K562 (cell line): ENCODE results near the gene LGALS12. TPM values are rescaled to one million over a fixed set of nuclear protein-coding genes. Genes with fewer than 3 reads are reported as not detected.

ENCODE experiments used
- ARNT ChIP-seq, 2 experiments: fragments of 450-650 bp; IDR thresholded peaks; 2 replicates each; pipeline ENCODE4 v1.6.1; 2016; ENCODE audit warnings: mild to moderate bottlenecking in 1 of 2
- C11orf30 ChIP-seq: fragments of 450-650 bp; IDR thresholded peaks from 2 replicates; pipeline ENCODE4 v1.6.1; 2016; ENCODE audit warnings: low read depth, mild to moderate bottlenecking
- E2F3 ChIP-seq: fragments of 250-450 bp; sonication (Bioruptor Pico); IDR thresholded peaks from 2 replicates; pipeline ENCODE4 v1.4.0; 2020; ENCODE audit warnings: mild to moderate bottlenecking
- ESRRB ChIP-seq: fragments of 250-450 bp; sonication (Bioruptor Pico); IDR thresholded peaks from 2 replicates; pipeline ENCODE4 v1.5.0; 2020; ENCODE audit warnings: mild to moderate bottlenecking, moderate library complexity, borderline replicate concordance
- EZH2 ChIP-seq: IDR thresholded peaks from 2 replicates; pipeline ENCODE4 v1.6.1; 2012; ENCODE audit warnings: low read depth, mild to moderate bottlenecking, inconsistent platforms, low read length, borderline replicate concordance
- ILF3 ChIP-seq: fragments of 450-650 bp; IDR thresholded peaks from 2 replicates; pipeline ENCODE4 v1.6.1; 2018; ENCODE audit warnings: antibody characterized with exemption, mild to moderate bottlenecking, moderate library complexity, borderline replicate concordance
- LCOR ChIP-seq: sonication (generic); formaldehyde crosslinking; IDR thresholded peaks from 2 replicates; pipeline ENCODE4 v1.8.0; 2022; ENCODE audit warnings: mild to moderate bottlenecking, missing genetic modification reagents
- MECOM ChIP-seq: fragments of 250-450 bp; sonication (Bioruptor Pico); IDR thresholded peaks from 2 replicates; pipeline ENCODE4 v1.8.0; 2022; ENCODE audit warnings: inconsistent platforms
- NEUROD1 ChIP-seq: fragments of 150-350 bp; IDR thresholded peaks from 2 replicates; pipeline ENCODE4 v1.6.1; 2014; ENCODE audit warnings: borderline replicate concordance, low read length, low read depth; ENCODE audit not compliant: partially characterized antibody
- PHF21A ChIP-seq: fragments of 450-650 bp; IDR thresholded peaks from 2 replicates; pipeline ENCODE4 v1.6.1; 2017; ENCODE audit warnings: low read depth, borderline replicate concordance
- RCOR1 ChIP-seq, 2 experiments: IDR thresholded peaks; 2 replicates each; pipeline ENCODE4 v1.6.1; 2012; ENCODE audit warnings: low read depth in 2 of 2, low read length in 2 of 2, borderline replicate concordance in 1 of 2, improper control_type of control experiment in 1 of 2
- SMARCA4 ChIP-seq: fragments of 450-650 bp; IDR thresholded peaks from 2 replicates; pipeline ENCODE4 v1.6.1; 2016
- SPI1 ChIP-seq: IDR thresholded peaks from 2 replicates; pipeline ENCODE4 v1.6.1; 2011; ENCODE audit warnings: low read depth, low read length, control low read depth, borderline replicate concordance
- TEAD4 ChIP-seq, 2 experiments: sonication (generic) in 1 of 2; formaldehyde crosslinking in 1 of 2; IDR thresholded peaks; 2 replicates each; pipeline versions ENCODE4 v1.6.1 to v1.8.0; 2012 to 2022; ENCODE audit warnings: borderline replicate concordance in 1 of 2, inconsistent platforms in 1 of 2, low read length in 1 of 2, mild to moderate bottlenecking in 1 of 2, missing genetic modification reagents in 1 of 2
- TRIM24 ChIP-seq, 2 experiments: fragments of 450-650 bp; IDR thresholded peaks; 2 replicates each; pipeline ENCODE4 v1.6.1; 2016
- ZEB2 ChIP-seq: fragments of 450-650 bp; IDR thresholded peaks from 2 replicates; pipeline ENCODE4 v1.6.1; 2016
- ZNF175 ChIP-seq: fragments of 200-800 bp; sonication (Bioruptor generic); IDR thresholded peaks from 2 replicates; pipeline ENCODE4 v1.6.1; 2016; ENCODE audit warnings: low read depth, mild to moderate bottlenecking, missing genetic modification characterization, missing compliant biosample characterization
- ZNF311 ChIP-seq: fragments of 250-450 bp; sonication (Bioruptor Pico); IDR thresholded peaks from 2 replicates; pipeline ENCODE4 v1.4.0; 2020; ENCODE audit warnings: mild to moderate bottlenecking, moderate library complexity
- ZNF79 ChIP-seq: fragments of 250-450 bp; sonication (Bioruptor Pico); IDR thresholded peaks from 2 replicates; pipeline ENCODE4 v1.4.0; 2020; ENCODE audit warnings: low read depth, mild to moderate bottlenecking, moderate library complexity
- polyA plus RNA-seq, 8 experiments: library from polyadenylated mRNA; depleted of rRNA in 4 of 8; stranded (reverse) in 5 of 8; unstranded in 3 of 8; fragments of >200 nt; fragmentation: Nextera tagmentation in 2 of 8; fragmentation: Illumina TruSeq in 1 of 8; extraction: Ambion mirVana in 2 of 8; extraction: Trizol in 1 of 8; gene quantifications; 2 replicates each; pipeline versions ENCODE4 v1.2.1 to v1.2.3, GENCODE V29; 2011 to 2014; ENCODE audit warnings: inconsistent platforms in 1 of 8, missing spikeins in 1 of 8
- total RNA-seq, 7 experiments: library from RNA; depleted of rRNA in 6 of 7; stranded (reverse); fragments of >200 nt in 6 of 7; fragmentation: Illumina TruSeq in 2 of 7; extraction: Trizol in 2 of 7; gene quantifications; 2 replicates each; pipeline versions ENCODE4 v1.2.1 to v1.2.3, GENCODE V29; 2011 to 2021; ENCODE audit warnings: low replicate concordance in 1 of 7
- TF ChIP-seq, protein P1 (sequence below): fragments of 450-650 bp; formaldehyde crosslinking; IDR thresholded peaks from 2 replicates; pipeline ENCODE4 v1.4.0; 2020; ENCODE audit warnings: mild to moderate bottlenecking
- TF ChIP-seq, protein P2 (sequence below): sonication (generic); formaldehyde crosslinking; IDR thresholded peaks from 2 replicates; pipeline ENCODE4 v1.8.0; 2022; ENCODE audit warnings: mild to moderate bottlenecking, missing genetic modification reagents
- TF ChIP-seq, protein P3 (sequence below): fragments of 250-450 bp; sonication (Bioruptor Pico); IDR thresholded peaks from 2 replicates; pipeline ENCODE4 v1.8.0; 2022; ENCODE audit warnings: inconsistent platforms, mild to moderate bottlenecking, moderate library complexity, borderline replicate concordance
- TF ChIP-seq, protein P4 (sequence below): IDR thresholded peaks from 2 replicates; pipeline ENCODE4 v1.6.1; 2016; ENCODE audit warnings: missing genetic modification characterization, missing compliant biosample characterization
- TF ChIP-seq, protein P5 (sequence below), 2 experiments: fragments of 250-450 bp in 1 of 2; fragments of 450-650 bp in 1 of 2; sonication (Bioruptor Pico) in 1 of 2; IDR thresholded peaks; 2 replicates each; pipeline versions ENCODE4 v1.6.1 to v1.8.0; 2016 to 2021; ENCODE audit warnings: mild to moderate bottlenecking in 2 of 2, moderate library complexity in 2 of 2, missing compliant biosample characterization in 1 of 2, missing genetic modification characterization in 1 of 2

The LGALS12 gene
- total and polyA plus RNA-seq, 9 of the 15 experiments (the other 6 are each of a cell fraction or from before 2014, with no cell fraction given) = 0.66 to 8.0 (median 5.0) TPM

DNA sequence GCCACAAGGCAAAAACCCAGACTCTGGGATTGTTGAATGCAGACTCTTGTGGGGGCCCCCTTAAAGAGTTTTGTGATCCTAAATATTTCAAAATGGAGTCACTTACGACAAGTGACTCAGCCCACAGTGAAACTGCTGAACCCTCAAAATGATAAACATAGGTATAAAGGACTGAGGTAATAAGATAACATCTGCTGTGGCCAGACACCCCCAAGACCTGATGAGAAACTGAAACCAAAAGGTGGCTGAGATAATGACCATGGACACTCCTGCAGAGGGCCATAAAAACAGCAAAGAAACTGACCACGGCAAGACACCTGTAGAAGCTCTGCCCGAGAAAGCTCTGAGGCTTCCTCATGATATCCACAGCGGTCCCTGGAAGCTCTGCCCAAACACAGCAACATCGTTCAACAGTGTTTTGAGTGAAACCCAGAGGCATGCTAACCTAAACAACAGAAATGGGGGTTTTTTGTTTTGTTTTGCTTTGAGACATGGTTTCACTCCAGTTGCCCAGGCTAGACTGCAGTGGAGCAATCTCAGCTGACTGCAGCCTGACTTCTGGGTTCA lies 29.1 kb downstream of the LGALS12 start (continued):
- TF ChIP-seq, protein P1, sequence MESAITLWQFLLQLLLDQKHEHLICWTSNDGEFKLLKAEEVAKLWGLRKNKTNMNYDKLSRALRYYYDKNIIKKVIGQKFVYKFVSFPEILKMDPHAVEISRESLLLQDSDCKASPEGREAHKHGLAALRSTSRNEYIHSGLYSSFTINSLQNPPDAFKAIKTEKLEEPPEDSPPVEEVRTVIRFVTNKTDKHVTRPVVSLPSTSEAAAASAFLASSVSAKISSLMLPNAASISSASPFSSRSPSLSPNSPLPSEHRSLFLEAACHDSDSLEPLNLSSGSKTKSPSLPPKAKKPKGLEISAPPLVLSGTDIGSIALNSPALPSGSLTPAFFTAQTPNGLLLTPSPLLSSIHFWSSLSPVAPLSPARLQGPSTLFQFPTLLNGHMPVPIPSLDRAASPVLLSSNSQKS (CRISPR knock-in tag) = peak; percentile 94
- TF ChIP-seq ZNF311 = peak; percentile 99
- TF ChIP-seq EZH2 = no peak
- no peak for TF ChIP-seq TRIM24 (IDR thresholded peaks at IDR 0.05)
- TF ChIP-seq, protein P2, sequence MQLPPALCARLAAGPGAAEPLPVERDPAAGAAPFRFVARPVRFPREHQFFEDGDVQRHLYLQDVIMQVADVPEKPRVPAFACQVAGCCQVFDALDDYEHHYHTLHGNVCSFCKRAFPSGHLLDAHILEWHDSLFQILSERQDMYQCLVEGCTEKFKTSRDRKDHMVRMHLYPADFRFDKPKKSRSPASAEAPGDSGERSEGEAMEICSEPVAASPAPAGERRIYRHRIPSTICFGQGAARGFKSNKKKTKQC (CRISPR knock-in tag) = no peak
- TF ChIP-seq, protein P3, sequence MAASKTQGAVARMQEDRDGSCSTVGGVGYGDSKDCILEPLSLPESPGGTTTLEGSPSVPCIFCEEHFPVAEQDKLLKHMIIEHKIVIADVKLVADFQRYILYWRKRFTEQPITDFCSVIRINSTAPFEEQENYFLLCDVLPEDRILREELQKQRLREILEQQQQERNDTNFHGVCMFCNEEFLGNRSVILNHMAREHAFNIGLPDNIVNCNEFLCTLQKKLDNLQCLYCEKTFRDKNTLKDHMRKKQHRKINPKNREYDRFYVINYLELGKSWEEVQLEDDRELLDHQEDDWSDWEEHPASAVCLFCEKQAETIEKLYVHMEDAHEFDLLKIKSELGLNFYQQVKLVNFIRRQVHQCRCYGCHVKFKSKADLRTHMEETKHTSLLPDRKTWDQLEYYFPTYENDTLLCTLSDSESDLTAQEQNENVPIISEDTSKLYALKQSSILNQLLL (CRISPR knock-in tag) = no peak
- no peak for TF ChIP-seq ARNT (IDR thresholded peaks at IDR 0.05)
- TF ChIP-seq, protein P4, sequence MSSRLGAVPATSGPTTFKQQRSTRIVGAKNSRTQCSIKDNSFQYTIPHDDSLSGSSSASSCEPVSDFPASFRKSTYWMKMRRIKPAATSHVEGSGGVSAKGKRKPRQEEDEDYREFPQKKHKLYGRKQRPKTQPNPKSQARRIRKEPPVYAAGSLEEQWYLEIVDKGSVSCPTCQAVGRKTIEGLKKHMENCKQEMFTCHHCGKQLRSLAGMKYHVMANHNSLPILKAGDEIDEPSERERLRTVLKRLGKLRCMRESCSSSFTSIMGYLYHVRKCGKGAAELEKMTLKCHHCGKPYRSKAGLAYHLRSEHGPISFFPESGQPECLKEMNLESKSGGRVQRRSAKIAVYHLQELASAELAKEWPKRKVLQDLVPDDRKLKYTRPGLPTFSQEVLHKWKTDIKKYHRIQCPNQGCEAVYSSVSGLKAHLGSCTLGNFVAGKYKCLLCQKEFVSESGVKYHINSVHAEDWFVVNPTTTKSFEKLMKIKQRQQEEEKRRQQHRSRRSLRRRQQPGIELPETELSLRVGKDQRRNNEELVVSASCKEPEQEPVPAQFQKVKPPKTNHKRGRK (tag) = no peak
- TF ChIP-seq PHF21A = no peak
- TF ChIP-seq E2F3 (CRISPR knock-in tag) = peak; percentile 93
- TF ChIP-seq LCOR (CRISPR knock-in tag) = no peak
- no peak; the same call in 1 of the 2 replicates for TF ChIP-seq C11orf30
- TF ChIP-seq, protein P5, sequence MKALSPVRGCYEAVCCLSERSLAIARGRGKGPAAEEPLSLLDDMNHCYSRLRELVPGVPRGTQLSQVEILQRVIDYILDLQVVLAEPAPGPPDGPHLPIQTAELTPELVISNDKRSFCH (CRISPR knock-in tag; IDR thresholded peaks at IDR 0.05) = peak; percentile 92
- TF ChIP-seq, protein P5 (tag; IDR thresholded peaks at IDR 0.05) = peak; percentile 98
- TF ChIP-seq SMARCA4 = no peak
- no peak for TF ChIP-seq RCOR1 (IDR thresholded peaks at IDR 0.05; ENCODE audit: borderline replicate concordance in 1 of 2, low read depth in 2 of 2, low read length in 2 of 2)
- TF ChIP-seq NEUROD1 = no peak
- TF ChIP-seq ZNF79 (CRISPR knock-in tag) = peak; percentile 97
- TF ChIP-seq ESRRB (CRISPR knock-in tag) = peak; percentile 88; the same call in 1 of the 2 replicates
- TF ChIP-seq TEAD4 (IDR thresholded peaks at IDR 0.05; ENCODE audit: low read length) = peak; percentile 49
- TF ChIP-seq TEAD4 (CRISPR knock-in tag; IDR thresholded peaks at IDR 0.05; ENCODE audit: borderline replicate concordance) = no peak
- TF ChIP-seq ZNF175 (CRISPR knock-in tag) = peak; percentile 100
- peak; percentile 97 for TF ChIP-seq MECOM (CRISPR knock-in tag)
- TF ChIP-seq ILF3 = no peak
- TF ChIP-seq ZEB2 = peak; percentile 82
- no peak for TF ChIP-seq SPI1
